Epithelial cell of proximal tubule (primary cell): ENCODE data around the gene CACNB3. TPM values are rescaled to one million over a fixed set of nuclear protein-coding genes. Genes with fewer than 3 reads are reported as not detected.

Experiments used
- DNase-seq: peaks from one replicate; pipeline ENCODE4 v3.0.0-alpha.2; 2011; ENCODE audit warnings: low read depth
- H3K4me3 ChIP-seq: 2 replicates; pipeline ENCODE4 v1.5.1; 2011; ENCODE audit warnings: low read depth, mild to moderate bottlenecking, low read length
- total RNA-seq: library from RNA; depleted of rRNA; stranded (reverse); fragments of >200 nt; gene quantifications from 2 replicates; pipeline ENCODE4 v1.2.3, GENCODE V29; 2015
- TF ChIP-seq, protein P1 (sequence below): conservative IDR thresholded peaks from 2 replicates; pipeline ENCODE4 v1.5.1; 2012; ENCODE audit warnings: low read depth, mild to moderate bottlenecking, low read length

Gene CACNB3
- 19.6 and 32.6 TPM in 2 replicates for total RNA-seq

DNA sequence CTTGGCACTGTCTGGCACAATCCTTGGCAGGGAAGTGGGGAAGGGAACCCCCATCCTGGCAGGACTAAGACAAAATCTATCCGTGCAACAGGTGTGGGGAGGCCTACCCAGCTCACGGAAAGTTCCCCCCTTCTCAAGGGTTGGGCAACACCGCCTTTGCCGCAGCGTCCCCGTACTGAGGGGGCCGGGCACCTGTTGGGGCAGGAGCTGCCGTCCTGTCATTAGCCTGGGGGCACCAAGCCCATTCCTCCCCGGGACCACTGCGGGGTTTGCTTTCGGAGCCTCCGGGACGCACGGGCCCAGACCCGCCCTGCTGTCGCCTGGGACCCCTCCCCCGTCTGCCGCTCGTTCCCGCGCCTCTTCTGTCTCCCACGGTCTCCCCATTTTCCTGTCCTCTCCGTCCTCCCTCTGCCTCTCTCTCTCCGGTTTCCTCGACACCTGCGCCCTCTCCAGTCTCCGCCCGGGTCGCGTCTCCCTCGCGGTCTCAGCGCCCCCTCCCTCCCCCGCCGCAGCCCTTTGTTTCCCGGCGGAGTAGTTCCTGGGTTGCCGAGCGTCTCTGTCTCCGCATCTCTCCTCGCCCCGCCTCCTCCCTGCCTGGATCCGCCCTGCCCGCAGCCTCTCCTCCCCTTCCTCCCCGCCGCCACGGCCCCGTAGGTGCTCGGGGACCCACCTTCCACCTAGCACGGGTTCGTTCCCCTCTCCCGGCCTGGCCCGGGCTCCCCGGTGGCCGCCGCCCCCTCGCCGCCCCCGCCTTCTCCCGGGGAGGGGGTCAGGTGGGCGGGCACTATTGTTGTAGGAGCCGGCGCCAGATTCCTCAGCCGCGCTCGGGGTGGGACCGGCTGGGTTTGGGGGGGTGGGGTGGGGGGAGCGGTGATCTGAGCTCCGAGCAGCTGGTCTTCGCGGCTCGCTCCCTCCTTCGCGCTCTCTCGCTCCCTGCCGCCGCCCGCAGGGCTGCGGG is at the start of gene CACNB3:
Gene CACNB3 (plus strand): TSS at position 624 of the 958 bp plus-strand sequence. CDS start 434 bp downstream, outside the sequence.
- H3K4me3 ChIP-seq = peak within 1 kb of the TSS; percentile 59
- DNase-seq = no peak

DNA sequence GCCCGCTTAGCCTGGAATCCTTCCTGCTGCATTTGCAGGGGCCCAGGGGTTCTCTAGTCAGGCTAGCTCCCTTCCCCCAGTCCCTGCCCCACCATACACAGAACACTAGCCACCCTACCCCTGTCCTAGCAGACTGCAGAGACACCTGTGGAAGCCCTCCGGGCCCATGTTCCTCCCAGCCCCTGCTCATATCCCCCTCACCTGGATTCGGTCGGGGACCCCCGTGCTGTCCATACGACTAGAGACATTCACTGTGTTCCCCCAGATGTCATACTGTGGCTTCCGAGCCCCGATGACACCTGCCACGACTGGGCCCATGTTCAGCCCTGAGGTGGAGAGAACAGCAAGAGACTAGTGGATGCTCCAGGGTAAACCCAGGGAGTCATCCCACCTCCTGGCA is 49.6 kb upstream of the CACNB3 start:
- no peak for DNase-seq
- TF ChIP-seq, protein P1, sequence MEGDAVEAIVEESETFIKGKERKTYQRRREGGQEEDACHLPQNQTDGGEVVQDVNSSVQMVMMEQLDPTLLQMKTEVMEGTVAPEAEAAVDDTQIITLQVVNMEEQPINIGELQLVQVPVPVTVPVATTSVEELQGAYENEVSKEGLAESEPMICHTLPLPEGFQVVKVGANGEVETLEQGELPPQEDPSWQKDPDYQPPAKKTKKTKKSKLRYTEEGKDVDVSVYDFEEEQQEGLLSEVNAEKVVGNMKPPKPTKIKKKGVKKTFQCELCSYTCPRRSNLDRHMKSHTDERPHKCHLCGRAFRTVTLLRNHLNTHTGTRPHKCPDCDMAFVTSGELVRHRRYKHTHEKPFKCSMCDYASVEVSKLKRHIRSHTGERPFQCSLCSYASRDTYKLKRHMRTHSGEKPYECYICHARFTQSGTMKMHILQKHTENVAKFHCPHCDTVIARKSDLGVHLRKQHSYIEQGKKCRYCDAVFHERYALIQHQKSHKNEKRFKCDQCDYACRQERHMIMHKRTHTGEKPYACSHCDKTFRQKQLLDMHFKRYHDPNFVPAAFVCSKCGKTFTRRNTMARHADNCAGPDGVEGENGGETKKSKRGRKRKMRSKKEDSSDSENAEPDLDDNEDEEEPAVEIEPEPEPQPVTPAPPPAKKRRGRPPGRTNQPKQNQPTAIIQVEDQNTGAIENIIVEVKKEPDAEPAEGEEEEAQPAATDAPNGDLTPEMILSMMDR = no peak
- H3K4me3 ChIP-seq = no peak overlapping the region

More for the DNA sequence above, at the start of gene CACNB3:
- TF ChIP-seq, protein P1 = no peak

DNA sequence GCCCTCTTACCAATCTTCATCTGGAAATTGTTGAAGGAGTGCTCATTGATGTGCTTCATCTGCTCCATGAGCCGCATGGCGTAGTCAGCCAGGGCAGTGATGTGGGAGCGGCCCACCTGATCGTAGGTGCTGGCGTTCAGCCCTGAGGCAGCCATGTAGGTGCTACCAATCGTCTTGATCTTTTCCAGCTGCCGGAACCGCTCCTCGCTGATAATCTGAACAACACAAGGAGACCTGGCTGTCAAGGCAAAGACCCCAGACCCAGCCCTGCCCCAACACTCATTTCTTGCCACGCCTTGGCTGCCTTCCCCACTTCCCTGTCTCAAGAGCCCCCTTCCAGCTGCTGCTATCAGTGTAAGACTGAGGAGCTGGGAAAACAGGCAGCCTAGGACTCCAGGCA is 47.5 kb upstream of the CACNB3 start:
- no peak overlapping the region for H3K4me3 ChIP-seq
- no peak for DNase-seq
- TF ChIP-seq, protein P1 = no peak

DNA sequence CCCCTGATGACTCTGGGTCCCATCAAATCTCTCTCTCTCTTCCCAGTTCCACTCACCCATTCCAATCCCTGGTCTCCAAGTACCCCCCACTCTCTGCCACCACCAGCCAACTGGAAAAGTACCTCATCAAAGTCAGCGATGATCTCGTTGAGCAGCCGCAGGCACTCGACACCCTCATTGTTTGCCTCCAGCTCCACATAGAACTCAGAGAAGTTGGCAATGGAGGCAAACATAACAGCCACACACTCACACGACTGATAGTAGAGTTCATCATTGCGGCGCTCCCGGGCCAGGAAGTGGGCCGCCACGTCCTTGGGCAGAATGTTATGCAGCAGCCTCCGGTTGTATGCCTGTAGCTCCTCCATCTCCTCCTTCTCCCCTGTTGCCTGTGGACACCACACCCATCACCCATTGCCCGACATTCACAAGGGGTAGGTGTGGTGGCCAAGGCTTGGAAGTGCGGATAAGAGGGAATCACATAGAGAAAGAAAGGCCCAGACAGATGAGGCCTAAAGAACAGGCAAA is 46.6 kb upstream of the CACNB3 start:
- DNase-seq = no peak
- TF ChIP-seq, protein P1 = no peak
- no peak overlapping the region for H3K4me3 ChIP-seq

DNA sequence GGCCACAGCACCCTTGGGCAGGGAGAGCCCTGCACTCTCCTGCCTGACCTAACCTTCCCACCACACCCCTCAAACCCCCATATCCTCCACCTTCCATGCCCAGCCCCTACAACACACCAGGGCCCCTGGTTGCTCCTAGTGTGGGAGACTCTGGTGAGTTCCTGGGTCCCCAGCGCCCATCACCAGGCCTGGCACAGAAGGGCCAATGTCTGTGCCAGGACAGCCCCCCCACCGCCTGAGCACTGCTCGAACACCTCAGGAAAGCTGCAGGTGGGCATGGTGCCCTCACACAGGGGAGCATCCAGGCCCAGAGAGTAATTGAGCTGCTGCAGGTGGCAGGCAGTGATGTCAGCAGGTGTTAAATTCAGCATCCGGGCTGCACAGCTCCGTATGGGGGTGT is 44.6 kb upstream of the CACNB3 start:
- TF ChIP-seq, protein P1 = no peak
- DNase-seq = no peak
- H3K4me3 ChIP-seq = no peak overlapping the region

DNA sequence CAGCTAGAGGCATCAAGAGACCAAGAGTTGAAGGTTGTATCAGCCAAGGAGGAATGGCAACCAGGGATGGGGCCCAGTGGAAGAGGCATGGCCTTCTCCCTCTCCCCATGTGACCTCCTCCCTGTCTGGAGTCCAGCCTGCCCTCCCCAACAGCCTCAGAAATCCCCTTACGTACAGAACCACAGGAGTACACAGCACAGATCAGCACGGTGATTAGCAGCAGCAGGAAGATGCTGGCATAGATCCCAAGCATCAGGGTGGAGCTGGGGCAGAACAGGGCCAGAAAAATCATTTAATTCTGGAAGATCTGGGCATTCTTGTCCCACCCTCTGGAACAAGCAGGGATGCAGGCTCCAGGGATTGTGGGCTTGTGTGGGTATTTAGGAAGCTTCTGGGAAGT is 43.8 kb upstream of the CACNB3 start:
- no peak overlapping the region for H3K4me3 ChIP-seq
- TF ChIP-seq, protein P1 = no peak

More for the DNA sequence above, 43.8 kb upstream of the CACNB3 start:
- no peak for DNase-seq
